ENCODE results near the gene GRIN2C. TPM values are rescaled to one million over a fixed set of nuclear protein-coding genes. Genes with fewer than 3 reads are reported as not detected.

The GRIN2C gene
- total RNA-seq, 2 experiments from 2014 or later: not detected

- H3K9me3 ChIP-seq (ENCODE audit: control insufficient read depth in 1 of 2, insufficient read depth in 1 of 2, low read length in 2 of 2): peaks cover 0 to 3% of the 10 kb centered on the region in 2 experiments
- POLR2A ChIA-PET: no interaction called here
- no peaks in the 10 kb centered on the region for H3K36me3 ChIP-seq (ENCODE audit: insufficient read depth, low read length)
- Mint-ChIP-seq H3K27me3 (peaks cover 62% of the 10 kb centered on the region), H3K4me3 (no peak overlapping the region), H3K9me3 (no peaks in the 10 kb centered on the region), H3K4me1 (ENCODE audit: low read depth) (peaks cover 5% of the 10 kb centered on the region), H3K27ac (no peak overlapping the region), H3K36me3 (ENCODE audit: low read depth) (no peaks in the 10 kb centered on the region)
- H3K4me3 ChIP-seq (ENCODE audit: low read length): no peak overlapping the region
- H3K27ac ChIP-seq (ENCODE audit: low read depth in 1 of 2, low read length in 2 of 2): no peak overlapping the region
- DNase-seq (no peak), ATAC-seq (ENCODE audit: poor library complexity) (no peak)
- H3K27me3 ChIP-seq (ENCODE audit: control insufficient read depth in 1 of 2, insufficient read depth in 2 of 2, low read length in 2 of 2): peaks cover 33 to 64% of the 10 kb centered on the region in 2 experiments
- CTCF ChIA-PET: no interaction called here
- intact Hi-C loops (cut with DNase I, micrococcal nuclease): loop anchor here (2.0 kb wide), 1 partner anchor 19 kb away; the partner anchor contains the start of gene FDXR (in 2 of the 2)
- peaks cover 8% of the 10 kb centered on the region for H3K4me1 ChIP-seq (ENCODE audit: insufficient read depth, low read length)
- TF ChIP-seq CTCF (IDR thresholded peaks at IDR 0.05): no peak
Observed at GRCh38 chr17:74853669-74854068, 6.0 kb downstream of the GRIN2C start.

DNA sequence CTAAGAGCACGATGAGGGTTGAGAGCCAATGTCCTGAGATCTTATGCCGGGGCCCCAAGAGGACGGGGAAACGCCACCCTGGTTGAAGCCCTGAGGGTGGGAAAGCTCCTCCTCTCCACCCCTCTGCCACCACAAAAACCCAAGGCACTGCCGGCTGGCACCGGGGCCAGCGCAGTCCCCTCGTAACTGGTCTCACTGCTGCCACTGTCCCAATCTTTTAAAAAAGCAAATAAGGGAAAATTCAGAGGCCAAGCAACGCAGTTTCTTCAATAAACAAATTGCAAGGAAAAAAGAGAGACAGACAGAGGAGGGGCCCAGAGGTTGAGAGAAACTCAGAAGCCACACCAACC lies 6.7 kb downstream of the GRIN2C start:
- no peaks in the 10 kb centered on the region for H3K36me3 ChIP-seq (ENCODE audit: insufficient read depth, low read length)
- peak overlapping the region; percentile 55 for H3K4me3 ChIP-seq (ENCODE audit: low read length)
- H3K4me1 ChIP-seq (ENCODE audit: insufficient read depth, low read length): peaks cover 8% of the 10 kb centered on the region
- intact Hi-C loops (cut with DNase I, micrococcal nuclease): loop anchor here (2.0 kb wide), 1 partner anchor 20 kb away; the partner anchor contains the start of gene FDXR (in 2 of the 2)
- no peak overlapping the region for H3K27ac Mint-ChIP-seq
- TF ChIP-seq CTCF (IDR thresholded peaks at IDR 0.05): no peak
- H3K27me3 Mint-ChIP-seq: peaks cover 55% of the 10 kb centered on the region
- no peaks in the 10 kb centered on the region for H3K36me3 Mint-ChIP-seq (ENCODE audit: low read depth)
- no peak overlapping the region for H3K27ac ChIP-seq (ENCODE audit: low read depth in 1 of 2, low read length in 2 of 2)
- DNase-seq: no peak
- peaks cover 0 to 3% of the 10 kb centered on the region in 2 experiments for H3K9me3 ChIP-seq (ENCODE audit: control insufficient read depth in 1 of 2, insufficient read depth in 1 of 2, low read length in 2 of 2)
- H3K9me3 Mint-ChIP-seq: no peaks in the 10 kb centered on the region
- H3K4me1 Mint-ChIP-seq (ENCODE audit: low read depth): peaks cover 5% of the 10 kb centered on the region
- no peak for ATAC-seq (ENCODE audit: poor library complexity)
- POLR2A ChIA-PET: interaction anchor here (0.7 to 1.5 kb wide), 3 partner anchors 9 to 76 kb away, joined by 3 to 10 read pairs (median 9); partner anchors contain the start of gene FDXR
- peaks cover 31 to 60% of the 10 kb centered on the region in 2 experiments for H3K27me3 ChIP-seq (ENCODE audit: control insufficient read depth in 1 of 2, insufficient read depth in 2 of 2, low read length in 2 of 2)
- peak overlapping the region; percentile 82 for H3K4me3 Mint-ChIP-seq
- CTCF ChIA-PET: interaction anchor here (1.3 kb wide), 1 partner anchor 9 kb away, joined by 13 read pairs; no protein-coding TSS in a partner anchor

- Histone ChIP-seq H3K4me1 (ENCODE audit: insufficient read depth, low read length) (peaks cover 8% of the 10 kb centered on the region), H3K4me3 (ENCODE audit: low read length) (peak overlapping the region; percentile 55), H3K27me3 (ENCODE audit: control insufficient read depth in 1 of 2, insufficient read depth in 2 of 2, low read length in 2 of 2) (peaks cover 30 to 54% of the 10 kb centered on the region in 2 experiments), H3K36me3 (ENCODE audit: insufficient read depth, low read length) (no peaks in the 10 kb centered on the region), H3K9me3 (ENCODE audit: control insufficient read depth in 1 of 2, insufficient read depth in 1 of 2, low read length in 2 of 2) (peaks cover 0 to 2% of the 10 kb centered on the region in 2 experiments), H3K27ac (ENCODE audit: low read depth in 1 of 2, low read length in 2 of 2) (no peak overlapping the region)
- Mint-ChIP-seq H3K4me1 (ENCODE audit: low read depth) (peaks cover 5% of the 10 kb centered on the region), H3K36me3 (ENCODE audit: low read depth) (no peaks in the 10 kb centered on the region), H3K4me3 (peak overlapping the region; percentile 82), H3K27ac (no peak overlapping the region), H3K9me3 (no peaks in the 10 kb centered on the region), H3K27me3 (peaks cover 50% of the 10 kb centered on the region)
- ChIA-PET CTCF (interaction anchor here (1.0 to 1.3 kb wide), 2 partner anchors 10 to 21 kb away, joined by 3 to 13 read pairs; partner anchors contain the start of gene FDXR), POLR2A (interaction anchor here (0.7 to 1.5 kb wide), 4 partner anchors 9 to 76 kb away, joined by 3 to 10 read pairs (median 7); partner anchors contain the start of gene FDXR)
- intact Hi-C loops (cut with DNase I, micrococcal nuclease): loop anchor here (2.0 kb wide), 1 partner anchor 20 kb away; the partner anchor contains the start of gene FDXR (in 2 of the 2)
- ATAC-seq (ENCODE audit: poor library complexity): peak; percentile 95
- TF ChIP-seq CTCF (IDR thresholded peaks at IDR 0.05): no peak
- peak; percentile 48 to 87 (median 64) for DNase-seq
Observed at GRCh38 chr17:74852237-74853047, 7.2 kb downstream of the GRIN2C start.
